ENCODE data around the gene NLRP9. TPM values are rescaled to one million over a fixed set of nuclear protein-coding genes. Genes with fewer than 3 reads are reported as not detected.

Gene NLRP9
- total and polyA plus RNA-seq, 2 of the 13 experiments (the other 11 are each of a cell fraction or from before 2014, with no cell fraction given), result not detected

DNA sequence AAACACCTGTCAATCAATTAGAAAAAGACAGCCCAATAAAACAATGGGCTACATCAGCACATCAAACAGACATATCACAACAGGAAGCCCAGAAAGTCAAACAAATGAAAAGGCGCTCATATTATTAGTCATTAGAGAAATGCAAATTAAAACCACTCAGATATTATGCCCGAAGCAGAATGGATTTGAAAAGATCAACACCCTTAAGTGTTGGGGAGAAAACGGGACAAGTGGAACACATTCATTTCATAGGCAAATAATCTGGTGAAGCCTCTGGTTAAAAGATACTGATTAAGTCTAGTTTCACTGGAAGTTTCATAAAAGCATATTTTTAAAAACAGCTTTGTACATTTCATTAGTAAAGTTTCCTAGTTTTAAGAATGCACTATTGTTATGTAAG is 17.4 kb downstream of the NLRP9 start (continued):
- TF ChIP-seq, protein P1, sequence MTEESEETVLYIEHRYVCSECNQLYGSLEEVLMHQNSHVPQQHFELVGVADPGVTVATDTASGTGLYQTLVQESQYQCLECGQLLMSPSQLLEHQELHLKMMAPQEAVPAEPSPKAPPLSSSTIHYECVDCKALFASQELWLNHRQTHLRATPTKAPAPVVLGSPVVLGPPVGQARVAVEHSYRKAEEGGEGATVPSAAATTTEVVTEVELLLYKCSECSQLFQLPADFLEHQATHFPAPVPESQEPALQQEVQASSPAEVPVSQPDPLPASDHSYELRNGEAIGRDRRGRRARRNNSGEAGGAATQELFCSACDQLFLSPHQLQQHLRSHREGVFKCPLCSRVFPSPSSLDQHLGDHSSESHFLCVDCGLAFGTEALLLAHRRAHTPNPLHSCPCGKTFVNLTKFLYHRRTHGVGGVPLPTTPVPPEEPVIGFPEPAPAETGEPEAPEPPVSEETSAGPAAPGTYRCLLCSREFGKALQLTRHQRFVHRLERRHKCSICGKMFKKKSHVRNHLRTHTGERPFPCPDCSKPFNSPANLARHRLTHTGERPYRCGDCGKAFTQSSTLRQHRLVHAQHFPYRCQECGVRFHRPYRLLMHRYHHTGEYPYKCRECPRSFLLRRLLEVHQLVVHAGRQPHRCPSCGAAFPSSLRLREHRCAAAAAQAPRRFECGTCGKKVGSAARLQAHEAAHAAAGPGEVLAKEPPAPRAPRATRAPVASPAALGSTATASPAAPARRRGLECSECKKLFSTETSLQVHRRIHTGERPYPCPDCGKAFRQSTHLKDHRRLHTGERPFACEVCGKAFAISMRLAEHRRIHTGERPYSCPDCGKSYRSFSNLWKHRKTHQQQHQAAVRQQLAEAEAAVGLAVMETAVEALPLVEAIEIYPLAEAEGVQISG (CRISPR knock-in tag; IDR thresholded peaks at IDR 0.05), result no peak
- TF ChIP-seq U2AF2 (IDR thresholded peaks at IDR 0.05; ENCODE audit: low read depth, low read length) (no peak), ZNF589 (CRISPR knock-in tag; conservative IDR thresholded peaks at IDR 0.05) (no peak), ZNF207 (IDR thresholded peaks at IDR 0.05; ENCODE audit: borderline replicate concordance) (no peak), ZNF225 (CRISPR knock-in tag; IDR thresholded peaks at IDR 0.05) (no peak), ZNF672 (CRISPR knock-in tag; IDR thresholded peaks at IDR 0.05) (no peak)
- TF ChIP-seq, protein P2, sequence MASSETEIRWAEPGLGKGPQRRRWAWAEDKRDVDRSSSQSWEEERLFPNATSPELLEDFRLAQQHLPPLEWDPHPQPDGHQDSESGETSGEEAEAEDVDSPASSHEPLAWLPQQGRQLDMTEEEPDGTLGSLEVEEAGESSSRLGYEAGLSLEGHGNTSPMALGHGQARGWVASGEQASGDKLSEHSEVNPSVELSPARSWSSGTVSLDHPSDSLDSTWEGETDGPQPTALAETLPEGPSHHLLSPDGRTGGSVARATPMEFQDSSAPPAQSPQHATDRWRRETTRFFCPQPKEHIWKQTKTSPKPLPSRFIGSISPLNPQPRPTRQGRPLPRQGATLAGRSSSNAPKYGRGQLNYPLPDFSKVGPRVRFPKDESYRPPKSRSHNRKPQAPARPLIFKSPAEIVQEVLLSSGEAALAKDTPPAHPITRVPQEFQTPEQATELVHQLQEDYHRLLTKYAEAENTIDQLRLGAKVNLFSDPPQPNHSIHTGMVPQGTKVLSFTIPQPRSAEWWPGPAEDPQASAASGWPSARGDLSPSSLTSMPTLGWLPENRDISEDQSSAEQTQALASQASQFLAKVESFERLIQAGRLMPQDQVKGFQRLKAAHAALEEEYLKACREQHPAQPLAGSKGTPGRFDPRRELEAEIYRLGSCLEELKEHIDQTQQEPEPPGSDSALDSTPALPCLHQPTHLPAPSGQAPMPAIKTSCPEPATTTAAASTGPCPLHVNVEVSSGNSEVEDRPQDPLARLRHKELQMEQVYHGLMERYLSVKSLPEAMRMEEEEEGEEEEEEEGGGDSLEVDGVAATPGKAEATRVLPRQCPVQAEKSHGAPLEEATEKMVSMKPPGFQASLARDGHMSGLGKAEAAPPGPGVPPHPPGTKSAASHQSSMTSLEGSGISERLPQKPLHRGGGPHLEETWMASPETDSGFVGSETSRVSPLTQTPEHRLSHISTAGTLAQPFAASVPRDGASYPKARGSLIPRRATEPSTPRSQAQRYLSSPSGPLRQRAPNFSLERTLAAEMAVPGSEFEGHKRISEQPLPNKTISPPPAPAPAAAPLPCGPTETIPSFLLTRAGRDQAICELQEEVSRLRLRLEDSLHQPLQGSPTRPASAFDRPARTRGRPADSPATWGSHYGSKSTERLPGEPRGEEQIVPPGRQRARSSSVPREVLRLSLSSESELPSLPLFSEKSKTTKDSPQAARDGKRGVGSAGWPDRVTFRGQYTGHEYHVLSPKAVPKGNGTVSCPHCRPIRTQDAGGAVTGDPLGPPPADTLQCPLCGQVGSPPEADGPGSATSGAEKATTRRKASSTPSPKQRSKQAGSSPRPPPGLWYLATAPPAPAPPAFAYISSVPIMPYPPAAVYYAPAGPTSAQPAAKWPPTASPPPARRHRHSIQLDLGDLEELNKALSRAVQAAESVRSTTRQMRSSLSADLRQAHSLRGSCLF (CRISPR knock-in tag; IDR thresholded peaks at IDR 0.05; ENCODE audit: borderline replicate concordance), result no peak
- TF ChIP-seq, protein P3, sequence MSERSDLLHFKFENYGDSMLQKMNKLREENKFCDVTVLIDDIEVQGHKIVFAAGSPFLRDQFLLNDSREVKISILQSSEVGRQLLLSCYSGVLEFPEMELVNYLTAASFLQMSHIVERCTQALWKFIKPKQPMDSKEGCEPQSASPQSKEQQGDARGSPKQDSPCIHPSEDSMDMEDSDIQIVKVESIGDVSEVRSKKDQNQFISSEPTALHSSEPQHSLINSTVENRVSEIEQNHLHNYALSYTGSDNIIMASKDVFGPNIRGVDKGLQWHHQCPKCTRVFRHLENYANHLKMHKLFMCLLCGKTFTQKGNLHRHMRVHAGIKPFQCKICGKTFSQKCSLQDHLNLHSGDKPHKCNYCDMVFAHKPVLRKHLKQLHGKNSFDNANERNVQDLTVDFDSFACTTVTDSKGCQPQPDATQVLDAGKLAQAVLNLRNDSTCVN (CRISPR knock-in tag; IDR thresholded peaks at IDR 0.05; ENCODE audit: borderline replicate concordance), result no peak
- TF ChIP-seq, protein P4, sequence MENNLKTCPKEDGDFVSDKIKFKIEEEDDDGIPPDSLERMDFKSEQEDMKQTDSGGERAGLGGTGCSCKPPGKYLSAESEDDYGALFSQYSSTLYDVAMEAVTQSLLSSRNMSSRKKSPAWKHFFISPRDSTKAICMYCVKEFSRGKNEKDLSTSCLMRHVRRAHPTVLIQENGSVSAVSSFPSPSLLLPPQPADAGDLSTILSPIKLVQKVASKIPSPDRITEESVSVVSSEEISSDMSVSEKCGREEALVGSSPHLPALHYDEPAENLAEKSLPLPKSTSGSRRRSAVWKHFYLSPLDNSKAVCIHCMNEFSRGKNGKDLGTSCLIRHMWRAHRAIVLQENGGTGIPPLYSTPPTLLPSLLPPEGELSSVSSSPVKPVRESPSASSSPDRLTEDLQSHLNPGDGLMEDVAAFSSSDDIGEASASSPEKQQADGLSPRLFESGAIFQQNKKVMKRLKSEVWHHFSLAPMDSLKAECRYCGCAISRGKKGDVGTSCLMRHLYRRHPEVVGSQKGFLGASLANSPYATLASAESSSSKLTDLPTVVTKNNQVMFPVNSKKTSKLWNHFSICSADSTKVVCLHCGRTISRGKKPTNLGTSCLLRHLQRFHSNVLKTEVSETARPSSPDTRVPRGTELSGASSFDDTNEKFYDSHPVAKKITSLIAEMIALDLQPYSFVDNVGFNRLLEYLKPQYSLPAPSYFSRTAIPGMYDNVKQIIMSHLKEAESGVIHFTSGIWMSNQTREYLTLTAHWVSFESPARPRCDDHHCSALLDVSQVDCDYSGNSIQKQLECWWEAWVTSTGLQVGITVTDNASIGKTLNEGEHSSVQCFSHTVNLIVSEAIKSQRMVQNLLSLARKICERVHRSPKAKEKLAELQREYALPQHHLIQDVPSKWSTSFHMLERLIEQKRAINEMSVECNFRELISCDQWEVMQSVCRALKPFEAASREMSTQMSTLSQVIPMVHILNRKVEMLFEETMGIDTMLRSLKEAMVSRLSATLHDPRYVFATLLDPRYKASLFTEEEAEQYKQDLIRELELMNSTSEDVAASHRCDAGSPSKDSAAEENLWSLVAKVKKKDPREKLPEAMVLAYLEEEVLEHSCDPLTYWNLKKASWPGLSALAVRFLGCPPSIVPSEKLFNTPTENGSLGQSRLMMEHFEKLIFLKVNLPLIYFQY (CRISPR knock-in tag; IDR thresholded peaks at IDR 0.05; ENCODE audit: borderline replicate concordance), result no peak
- TF ChIP-seq, protein P5, sequence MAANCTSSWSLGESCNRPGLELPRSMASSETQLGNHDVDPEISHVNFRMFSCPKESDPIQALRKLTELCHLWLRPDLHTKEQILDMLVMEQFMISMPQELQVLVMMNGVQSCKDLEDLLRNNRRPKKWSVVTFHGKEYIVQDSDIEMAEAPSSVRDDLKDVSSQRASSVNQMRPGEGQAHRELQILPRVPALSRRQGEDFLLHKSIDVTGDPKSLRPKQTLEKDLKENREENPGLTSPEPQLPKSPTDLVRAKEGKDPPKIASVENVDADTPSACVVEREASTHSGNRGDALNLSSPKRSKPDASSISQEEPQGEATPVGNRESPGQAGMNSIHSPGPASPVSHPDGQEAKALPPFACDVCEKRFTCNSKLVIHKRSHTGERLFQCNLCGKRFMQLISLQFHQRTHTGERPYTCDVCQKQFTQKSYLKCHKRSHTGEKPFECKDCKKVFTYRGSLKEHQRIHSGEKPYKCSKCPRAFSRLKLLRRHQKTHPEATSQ (CRISPR knock-in tag; IDR thresholded peaks at IDR 0.05; ENCODE audit: borderline replicate concordance), result no peak
